H1 (cell line): Measurements from ENCODE around the gene OVOL3. TPM values are rescaled to one million over a fixed set of nuclear protein-coding genes. Genes with fewer than 3 reads are reported as not detected.

Experiments used
- CTCF ChIA-PET: fragments of 300-600 bp; sonication (Branson Sonifier 250); formaldehyde crosslinking; loops from one replicate; lab custom pipeline; 2021; ENCODE audit not compliant: partially characterized antibody; lab: Charles Lee
- POLR2A ChIA-PET: fragments of 300-600 bp; sonication (Branson Sonifier 250); formaldehyde crosslinking; loops from one replicate; lab custom pipeline; 2021; ENCODE audit warnings: inconsistent platforms; ENCODE audit not compliant: partially characterized antibody; lab: Charles Lee
- DNase-seq, 2 experiments: peaks; one replicate each; pipeline versions ENCODE4 v3.0.0 to v3.0.0-alpha.2; 2010 to 2022; ENCODE audit warnings: low spot score in 2 of 2, low read depth in 1 of 2, mixed read lengths in 1 of 2
- FAIRE-seq: peaks from 2 replicates; lab custom pipeline; 2011; peaks lifted over from hg19 to GRCh38; lab: Jason Lieb, UNC
- H2AFZ ChIP-seq: 2 replicates; pipeline ENCODE4 v1.8.1; 2012; ENCODE audit warnings: low read length, inconsistent platforms
- H2AK5ac ChIP-seq: 2 replicates; pipeline ENCODE4 v1.6.1; 2013; ENCODE audit warnings: low read depth, low read length
- H2BK120ac ChIP-seq: replicated peaks from 2 replicates; pipeline ENCODE3; 2013; ENCODE audit warnings: low read depth, low read length, inconsistent platforms
- H2BK12ac ChIP-seq: 2 replicates; pipeline ENCODE4 v1.6.1; 2013; ENCODE audit warnings: low read depth, low read length
- H2BK15ac ChIP-seq: 2 replicates; pipeline ENCODE4 v1.6.1; 2013; ENCODE audit warnings: low read length
- H2BK20ac ChIP-seq: 2 replicates; pipeline ENCODE4 v1.6.1; 2013; ENCODE audit warnings: low read length
- H2BK5ac ChIP-seq: 2 replicates; pipeline ENCODE4 v1.6.1; 2013; ENCODE audit warnings: low read depth, low read length
- H3K14ac ChIP-seq: 2 replicates; pipeline ENCODE4 v1.6.1; 2013; ENCODE audit warnings: inconsistent platforms; ENCODE audit not compliant: insufficient read length
- H3K18ac ChIP-seq: 2 replicates; pipeline ENCODE4 v1.6.1; 2013; ENCODE audit warnings: low read length; ENCODE audit errors: extremely low read depth
- H3K23ac ChIP-seq: 2 replicates; pipeline ENCODE4 v1.6.1; 2013; ENCODE audit warnings: inconsistent platforms; ENCODE audit not compliant: insufficient read length
- H3K23me2 ChIP-seq: 2 replicates; pipeline ENCODE4 v1.6.1; 2013; ENCODE audit warnings: low read depth, low read length
- H3K27ac ChIP-seq: 2 replicates; pipeline ENCODE4 v1.6.1; 2011; ENCODE audit warnings: low read depth, low read length, inconsistent platforms
- H3K27me3 ChIP-seq, 4 experiments: replicated peaks in 1 of 4; 1 replicate in 1 of 4; 2 replicates in 3 of 4; pipeline versions ENCODE4 v1.6.1 to v1.8.1; 2011 to 2013; ENCODE audit warnings: low read length in 3 of 4, mild to moderate bottlenecking in 3 of 4, inconsistent platforms in 2 of 4, mixed read lengths in 2 of 4, moderate library complexity in 1 of 4; ENCODE audit not compliant: control insufficient read depth in 3 of 4, insufficient read depth in 3 of 4; ENCODE audit errors: extremely low read depth in 1 of 4
- H3K36me3 ChIP-seq, 4 experiments: 2 replicates each; pipeline versions ENCODE4 v1.6.1 to v1.8.1; 2011 to 2013; ENCODE audit warnings: mild to moderate bottlenecking in 4 of 4, low read length in 3 of 4, moderate library complexity in 2 of 4, control low read depth in 1 of 4, inconsistent platforms in 1 of 4; ENCODE audit not compliant: insufficient read depth in 4 of 4, control insufficient read depth in 2 of 4
- H3K4ac ChIP-seq: replicated peaks from 2 replicates; pipeline ENCODE3; 2013; ENCODE audit warnings: low read length, low read depth, mixed read lengths, inconsistent platforms; ENCODE audit not compliant: insufficient read length
- H3K4me1 ChIP-seq, 4 experiments: replicated peaks in 1 of 4; 1 replicate in 1 of 4; 2 replicates in 3 of 4; pipeline versions ENCODE4 v1.6.1 to v1.8.1; 2011 to 2013; ENCODE audit warnings: low read length in 3 of 4, inconsistent platforms in 2 of 4, mixed read lengths in 1 of 4; ENCODE audit not compliant: insufficient read depth in 4 of 4, control insufficient read depth in 3 of 4
- H3K4me2 ChIP-seq, 2 experiments: 2 replicates each; pipeline versions ENCODE4 v1.6.1 to v1.8.1; 2011 to 2013; ENCODE audit warnings: low read depth in 2 of 2, low read length in 2 of 2, control low read depth in 1 of 2, inconsistent platforms in 1 of 2, mild to moderate bottlenecking in 1 of 2; ENCODE audit not compliant: insufficient read depth in 1 of 2
- H3K4me3 ChIP-seq, 4 experiments: fragments of 200-600, 300-600 bp in 1 of 4; sonication (generic), shearing (Covaris generic), sonication (Bioruptor Twin) in 1 of 4; 2 replicates each; pipeline versions ENCODE4 v1.5.1 to v1.8.1; 2011 to 2016; ENCODE audit warnings: low read length in 4 of 4, low read depth in 3 of 4, control low read depth in 2 of 4, inconsistent platforms in 2 of 4, mild to moderate bottlenecking in 2 of 4, mixed read lengths in 1 of 4, moderate library complexity in 1 of 4; ENCODE audit not compliant: insufficient read depth in 2 of 4; ENCODE audit errors: extremely low read depth in 1 of 4
- H3K56ac ChIP-seq: replicated peaks from 2 replicates; pipeline ENCODE3; 2013; ENCODE audit warnings: low read depth, mild to moderate bottlenecking, mixed read lengths, low read length, inconsistent platforms; ENCODE audit not compliant: insufficient read length
- H3K79me1 ChIP-seq: 2 replicates; pipeline ENCODE4 v1.6.1; 2013; ENCODE audit warnings: low read depth, low read length, control low read depth
- H3K79me2 ChIP-seq, 2 experiments: 2 replicates each; pipeline versions ENCODE4 v1.6.1 to v1.8.1; 2012 to 2013; ENCODE audit warnings: low read length in 2 of 2, mild to moderate bottlenecking in 2 of 2, inconsistent platforms in 1 of 2; ENCODE audit not compliant: insufficient read depth in 2 of 2, control insufficient read depth in 1 of 2
- H3K9ac ChIP-seq, 4 experiments: replicated peaks in 1 of 4; 1 replicate in 1 of 4; 2 replicates in 3 of 4; pipeline versions ENCODE4 v1.6.1 to v1.8.1; 2011 to 2013; ENCODE audit warnings: low read depth in 3 of 4, low read length in 3 of 4, control low read depth in 2 of 4, mild to moderate bottlenecking in 2 of 4, moderate library complexity in 2 of 4, inconsistent platforms in 1 of 4; ENCODE audit errors: extremely low read depth in 1 of 4
- H3K9me3 ChIP-seq, 2 experiments: 2 replicates each; pipeline versions ENCODE4 v1.6.1 to v1.8.1; 2012 to 2013; ENCODE audit warnings: mild to moderate bottlenecking in 2 of 2, moderate library complexity in 2 of 2, control low read depth in 1 of 2, inconsistent platforms in 1 of 2, low read depth in 1 of 2, low read length in 1 of 2, mixed read lengths in 1 of 2; ENCODE audit not compliant: insufficient read depth in 2 of 2
- H4K20me1 ChIP-seq, 2 experiments: replicated peaks in 1 of 2; 2 replicates each; pipeline versions ENCODE3 to v1.8.1; 2011 to 2013; ENCODE audit warnings: inconsistent platforms in 2 of 2, low read length in 2 of 2, mild to moderate bottlenecking in 1 of 2; ENCODE audit not compliant: insufficient read depth in 2 of 2, control insufficient read depth in 1 of 2
- H4K5ac ChIP-seq: 2 replicates; pipeline ENCODE4 v1.6.1; 2013; ENCODE audit warnings: low read length, low read depth, mixed read lengths, inconsistent platforms; ENCODE audit not compliant: insufficient read length
- H4K8ac ChIP-seq: 2 replicates; pipeline ENCODE4 v1.8.0; 2013; ENCODE audit warnings: mild to moderate bottlenecking, moderate library complexity, low read length, inconsistent platforms; ENCODE audit not compliant: insufficient read depth; ENCODE audit errors: extremely low read depth
- H4K91ac ChIP-seq: replicated peaks from 2 replicates; pipeline ENCODE3; 2013; ENCODE audit warnings: low read length, mixed read lengths, inconsistent platforms; ENCODE audit not compliant: insufficient read length
- WGBS, 2 experiments: shearing (Covaris generic) in 1 of 2; methylation state at CpG; one replicate each; pipeline versions ENCODE4 v1.1.6 to v1.1.7; 2013 to 2015; ENCODE audit warnings: low lambda C conversion rate in 2 of 2, mixed read lengths in 2 of 2, inconsistent platforms in 1 of 2, low coverage in 1 of 2, missing lambda C conversion rate in 1 of 2; ENCODE audit not compliant: insufficient replicate concordance in 2 of 2, insufficient coverage in 1 of 2, insufficient read length in 1 of 2; ENCODE audit errors: extremely low coverage in 1 of 2, missing lambda C conversion rate in 1 of 2; 5-methylcytosine and 5-hydroxymethylcytosine counted together
- polyA plus RNA-seq, 7 experiments: library from polyadenylated mRNA; depleted of rRNA in 3 of 7; stranded (reverse) in 5 of 7; unstranded in 2 of 7; fragments of >200 nt in 5 of 7; fragments of 200-250 nt in 2 of 7; gene quantifications; 1 replicate in 5 of 7; 2 replicates in 1 of 7; 4 replicates in 1 of 7; pipeline versions ENCODE4 v1.2.1 to v1.2.3, GENCODE V29; 2011 to 2013; ENCODE audit warnings: missing spikeins in 2 of 7, mixed read lengths in 2 of 7
- total RNA-seq: library from RNA; stranded (reverse); fragmentation: NEBNext Ultra II Directional; extraction: Animal tissue kit (Norgen Biotek cat#: 25700); gene quantifications from 2 replicates; pipeline ENCODE4 v1.2.1, GENCODE V29; 2021

The OVOL3 gene
- total and polyA plus RNA-seq, 2 of the 8 experiments (the other 6 are each of a cell fraction or from before 2014, with no cell fraction given) = 0.45 TPM; not detected in 1

- no peak overlapping the region for H2BK20ac ChIP-seq
- 83% methylated on average over 1 of the region's 1 CpG; no CpG with 5 or more reads in 1 of the 2 experiments for WGBS, 2 experiments
- no peaks in the 10 kb centered on the region for H3K9me3 ChIP-seq
- peaks cover 0 to 9% of the 10 kb centered on the region in 2 experiments; a peak in 1 of 4 replicates for H3K79me2 ChIP-seq
- no peak overlapping the region for H3K23ac ChIP-seq
- no peaks in the 10 kb centered on the region for H3K27me3 ChIP-seq
- peak overlapping the region in 2 of 4 experiments; percentile 26 to 42; a peak in 2 of 7 replicates for H3K9ac ChIP-seq
- H4K5ac ChIP-seq = no peak overlapping the region
- H3K27ac ChIP-seq = no peak overlapping the region
- peaks cover 4 to 24% (median 12%) of the 10 kb centered on the region in 4 experiments; a peak in 5 of 8 replicates for H3K36me3 ChIP-seq
- H2AFZ ChIP-seq = no peak overlapping the region
- H3K79me1 ChIP-seq = peaks cover 15% of the 10 kb centered on the region
- no peak overlapping the region for H2BK12ac ChIP-seq
- ChIA-PET POLR2A (interaction anchor here (2.5 kb wide), 1 partner anchor 11 kb away, joined by 27 read pairs; no protein-coding TSS in a partner anchor), CTCF (interaction anchor here (2.8 kb wide), 1 partner anchor 11 kb away, joined by 14 read pairs; no protein-coding TSS in a partner anchor)
- DNase-seq = no peak
- no peak overlapping the region for H3K18ac ChIP-seq
- H3K4me2 ChIP-seq = peak overlapping the region; percentile 64 to 76
- peak overlapping the region; percentile 67 to 89 (median 71); a peak in 7 of 8 replicates for H3K4me3 ChIP-seq
- no peak overlapping the region for H3K4ac ChIP-seq
- H3K14ac ChIP-seq = no peak overlapping the region
- peaks cover 10% of the 10 kb centered on the region for H3K23me2 ChIP-seq
- no peak for FAIRE-seq
- H4K20me1 ChIP-seq = peaks cover 3 to 9% of the 10 kb centered on the region in 2 experiments
- peaks cover 4 to 21% (median 11%) of the 10 kb centered on the region in 4 experiments for H3K4me1 ChIP-seq
- H2BK120ac ChIP-seq = no peak overlapping the region
- no peak overlapping the region for H2AK5ac ChIP-seq
- H2BK15ac ChIP-seq = no peak overlapping the region
- no peak overlapping the region for H2BK5ac ChIP-seq
- H4K8ac ChIP-seq = no peak overlapping the region
- no peak overlapping the region for H3K56ac ChIP-seq
- no peak overlapping the region for H4K91ac ChIP-seq
These were observed 5.3 kb downstream of the OVOL3 start for GRCh38 chr19:36116344-36116637.
